ENCODE results near the gene STMP1.

STMP1 gene

GRCh38 chr7:135669774-135670173, 7.5 kb downstream of the STMP1 start:
- H3K36me3 ChIP-seq = peaks cover 17 to 57% (median 33%) of the 10 kb centered on the region in 11 experiments
- no peak overlapping the region for H3K27ac ChIP-seq
- no peak for TF ChIP-seq Cebpa-rat (IDR thresholded peaks at IDR 0.05)
- H3K9ac ChIP-seq = peak overlapping the region in 1 of 11 experiments; percentile 2; a peak in 1 of 22 replicates
- peaks cover 0 to 67% (median 20%) of the 10 kb centered on the region in 10 experiments; a peak in 14 of 20 replicates for H3K4me1 ChIP-seq
- H3K27me3 ChIP-seq = no peaks in the 10 kb centered on the region
- peaks cover 11 to 53% (median 21%) of the 10 kb centered on the region in 11 experiments; a peak in 13 of 22 replicates for H4K20me1 ChIP-seq
- H3K4me2 ChIP-seq = peak overlapping the region in 2 of 11 experiments; percentile 35 to 49; a peak in 4 of 22 replicates
- H3K4me3 ChIP-seq = no peak overlapping the region
- H3K9me3 ChIP-seq (replicated peaks in 1 of 11) = peaks cover 0 to 16% (median 13%) of the 10 kb centered on the region in 11 experiments; a peak in 19 of 22 replicates

GRCh38 chr7:135670179-135670578, 7.9 kb downstream of the STMP1 start:
- Histone ChIP-seq H4K20me1 (peaks cover 11 to 53% (median 21%) of the 10 kb centered on the region in 11 experiments; a peak in 13 of 22 replicates), H3K9ac (peak overlapping the region in 1 of 11 experiments; percentile 2; a peak in 1 of 22 replicates), H3K36me3 (peaks cover 21 to 57% (median 37%) of the 10 kb centered on the region in 11 experiments), H3K9me3 (replicated peaks in 1 of 11) (peaks cover 0 to 16% (median 13%) of the 10 kb centered on the region in 11 experiments; a peak in 19 of 22 replicates), H3K27ac (no peak overlapping the region), H3K4me1 (peaks cover 0 to 63% (median 20%) of the 10 kb centered on the region in 10 experiments; a peak in 13 of 20 replicates), H3K27me3 (no peaks in the 10 kb centered on the region), H3K4me2 (peak overlapping the region in 2 of 11 experiments; percentile 35 to 49; a peak in 4 of 22 replicates), H3K4me3 (no peak overlapping the region)
- TF ChIP-seq Cebpa-rat (IDR thresholded peaks at IDR 0.05) = no peak

- Histone ChIP-seq H3K4me3 (no peak overlapping the region), H3K4me1 (peaks cover 0 to 37% (median 3%) of the 10 kb centered on the region in 10 experiments; a peak in 8 of 20 replicates), H3K9ac (no peak overlapping the region), H3K36me3 (peaks cover 47 to 65% (median 55%) of the 10 kb centered on the region in 11 experiments), H4K20me1 (peaks cover 8 to 57% (median 21%) of the 10 kb centered on the region in 11 experiments; a peak in 13 of 22 replicates), H3K9me3 (replicated peaks in 1 of 11) (peaks cover 0 to 16% (median 13%) of the 10 kb centered on the region in 11 experiments; a peak in 19 of 22 replicates), H3K27ac (no peak overlapping the region), H3K27me3 (no peaks in the 10 kb centered on the region), H3K4me2 (no peak overlapping the region)
- no peak for TF ChIP-seq Cebpa-rat (IDR thresholded peaks at IDR 0.05)
These were observed 10.4 kb downstream of the STMP1 start for GRCh38 chr7:135672560-135673359.

GRCh38 chr7:135673360-135673706, 11.0 kb downstream of the STMP1 start:
- Histone ChIP-seq H3K27ac (no peak overlapping the region), H3K4me2 (no peak overlapping the region), H4K20me1 (peaks cover 8 to 57% (median 21%) of the 10 kb centered on the region in 11 experiments; a peak in 13 of 22 replicates), H3K4me3 (no peak overlapping the region), H3K9me3 (replicated peaks in 1 of 11) (peaks cover 0 to 12% (median 8%) of the 10 kb centered on the region in 11 experiments; a peak in 19 of 22 replicates), H3K36me3 (peaks cover 44 to 65% (median 58%) of the 10 kb centered on the region in 11 experiments), H3K4me1 (peaks cover 0 to 35% (median 3%) of the 10 kb centered on the region in 10 experiments; a peak in 8 of 20 replicates), H3K27me3 (no peaks in the 10 kb centered on the region), H3K9ac (no peak overlapping the region)
- TF ChIP-seq Cebpa-rat (IDR thresholded peaks at IDR 0.05) = no peak

GRCh38 chr7:135678612-135679575, 16.6 kb downstream of the STMP1 start:
- Histone ChIP-seq H3K27ac (no peak overlapping the region), H3K4me1 (no peaks in the 10 kb centered on the region), H3K4me2 (no peak overlapping the region), H3K4me3 (no peak overlapping the region), H3K36me3 (peaks cover 37 to 97% (median 70%) of the 10 kb centered on the region in 11 experiments), H3K9ac (no peak overlapping the region), H3K27me3 (no peaks in the 10 kb centered on the region), H3K9me3 (replicated peaks in 1 of 11) (no peaks in the 10 kb centered on the region), H4K20me1 (peaks cover 0 to 17% (median 8%) of the 10 kb centered on the region in 11 experiments; a peak in 10 of 22 replicates)
- no peak for TF ChIP-seq Cebpa-rat (IDR thresholded peaks at IDR 0.05)

GRCh38 chr7:135681762-135682161, 19.4 kb downstream of the STMP1 start:
- no peak overlapping the region for H3K27ac ChIP-seq
- H3K4me2 ChIP-seq = no peak overlapping the region
- no peaks in the 10 kb centered on the region for H3K9me3 ChIP-seq (replicated peaks in 1 of 11)
- H4K20me1 ChIP-seq = peaks cover 0 to 22% (median 9%) of the 10 kb centered on the region in 11 experiments; a peak in 10 of 22 replicates
- no peaks in the 10 kb centered on the region for H3K4me1 ChIP-seq
- no peak overlapping the region for H3K9ac ChIP-seq
- H3K36me3 ChIP-seq = peaks cover 13 to 89% (median 49%) of the 10 kb centered on the region in 11 experiments
- no peak overlapping the region for H3K4me3 ChIP-seq
- TF ChIP-seq Cebpa-rat (IDR thresholded peaks at IDR 0.05) = no peak
- no peaks in the 10 kb centered on the region for H3K27me3 ChIP-seq

- no peak for TF ChIP-seq Cebpa-rat (IDR thresholded peaks at IDR 0.05)
- peaks cover 0 to 22% (median 9%) of the 10 kb centered on the region in 11 experiments; a peak in 10 of 22 replicates for H4K20me1 ChIP-seq
- no peak overlapping the region for H3K4me2 ChIP-seq
- H3K36me3 ChIP-seq = peaks cover 8 to 89% (median 45%) of the 10 kb centered on the region in 11 experiments
- H3K27me3 ChIP-seq = no peaks in the 10 kb centered on the region
- H3K9ac ChIP-seq = no peak overlapping the region
- H3K4me3 ChIP-seq = no peak overlapping the region
- H3K27ac ChIP-seq = no peak overlapping the region
- H3K9me3 ChIP-seq (replicated peaks in 1 of 11) = no peaks in the 10 kb centered on the region
- H3K4me1 ChIP-seq = no peaks in the 10 kb centered on the region
These were observed 19.9 kb downstream of the STMP1 start for GRCh38 chr7:135682191-135682590.

GRCh38 chr7:135683609-135684008, 21.3 kb downstream of the STMP1 start:
- Histone ChIP-seq H3K4me1 (no peaks in the 10 kb centered on the region), H3K27me3 (no peaks in the 10 kb centered on the region), H3K27ac (no peak overlapping the region), H3K9ac (no peak overlapping the region), H3K9me3 (replicated peaks in 1 of 11) (no peaks in the 10 kb centered on the region), H3K36me3 (peaks cover 2 to 80% (median 33%) of the 10 kb centered on the region in 11 experiments; a peak in 20 of 22 replicates), H4K20me1 (peaks cover 0 to 22% (median 9%) of the 10 kb centered on the region in 11 experiments; a peak in 10 of 22 replicates), H3K4me3 (no peak overlapping the region), H3K4me2 (no peak overlapping the region)
- no peak for TF ChIP-seq Cebpa-rat (IDR thresholded peaks at IDR 0.05)

Data from BLaER1 treated with 17β-estradiol and CSF1 and Interleukin-3, amounts not matched to agents 10 nM and 100 nM (cell line).